DND-41 (cell line): ENCODE data around the gene SFSWAP.

Source experiments
- ATAC-seq: fragments of 200-7000 bp; cut with Tn5 transposase; 3 replicates; pipeline ENCODE4 v1.9.1; 2021; ENCODE audit warnings: low read depth; ENCODE audit not compliant: insufficient read depth
- DNase-seq: peaks from one replicate; pipeline ENCODE4 v3.0.0-alpha.2; 2020
- H2AFZ ChIP-seq: 2 replicates; pipeline ENCODE4 v1.6.0; 2012; ENCODE audit warnings: low read depth, low read length
- H3K27ac ChIP-seq: 2 replicates; pipeline ENCODE4 v1.5.1; 2012; ENCODE audit warnings: low read length, inconsistent platforms
- H3K27me3 ChIP-seq: fragments of 200-600 bp; sonication (generic); 2 replicates; pipeline ENCODE4 v1.6.0; 2012; ENCODE audit warnings: low read length, mild to moderate bottlenecking, inconsistent platforms; ENCODE audit not compliant: insufficient read depth, poor library complexity
- H3K36me3 ChIP-seq: 2 replicates; pipeline ENCODE4 v1.5.1; 2012; ENCODE audit warnings: low read length, inconsistent platforms; ENCODE audit not compliant: insufficient read depth
- H3K4me1 ChIP-seq: 2 replicates; pipeline ENCODE4 v1.5.1; 2012; ENCODE audit warnings: mild to moderate bottlenecking, low read length; ENCODE audit not compliant: insufficient read depth
- H3K4me2 ChIP-seq: 2 replicates; pipeline ENCODE4 v1.6.0; 2012; ENCODE audit warnings: mild to moderate bottlenecking, moderate library complexity, low read length, inconsistent platforms; ENCODE audit not compliant: insufficient read depth
- H3K4me3 ChIP-seq, 2 experiments: fragments of 200-600 bp in 1 of 2; shearing (Covaris generic) in 1 of 2; 2 replicates each; pipeline ENCODE4 v1.5.1; 2012 to 2016; ENCODE audit warnings: inconsistent platforms in 2 of 2, low read length in 2 of 2, mild to moderate bottlenecking in 2 of 2, low read depth in 1 of 2, moderate library complexity in 1 of 2
- H3K79me2 ChIP-seq: 2 replicates; pipeline ENCODE4 v1.6.0; 2012; ENCODE audit warnings: low read length, inconsistent platforms; ENCODE audit not compliant: insufficient read depth
- H3K9ac ChIP-seq: 2 replicates; pipeline ENCODE4 v1.6.0; 2012; ENCODE audit warnings: low read depth, mild to moderate bottlenecking, inconsistent platforms, low read length, moderate library complexity
- H3K9me3 ChIP-seq: 2 replicates; pipeline ENCODE4 v1.5.1; 2012; ENCODE audit warnings: low read length, moderate library complexity, mild to moderate bottlenecking, inconsistent platforms; ENCODE audit not compliant: insufficient read depth, severe bottlenecking
- H4K20me1 ChIP-seq: 2 replicates; pipeline ENCODE4 v1.6.0; 2012; ENCODE audit warnings: low read length; ENCODE audit not compliant: insufficient read depth
- CTCF ChIP-seq: IDR thresholded peaks from 2 replicates; pipeline ENCODE4 v1.5.1; 2012; ENCODE audit warnings: borderline replicate concordance, low read length, moderate library complexity, mild to moderate bottlenecking; ENCODE audit not compliant: poor library complexity, severe bottlenecking; ENCODE audit errors: extremely low read depth
- EZH2 ChIP-seq: IDR thresholded peaks from 3 replicates; pipeline ENCODE4 v1.6.1; 2012; ENCODE audit warnings: borderline replicate concordance, low read depth, mild to moderate bottlenecking, moderate library complexity, low read length, inconsistent platforms; ENCODE audit not compliant: severe bottlenecking

SFSWAP gene

GRCh38 chr12:131828671-131829355 is 117.9 kb downstream of the SFSWAP start:
- Histone ChIP-seq H3K9ac (no peak overlapping the region), H4K20me1 (no peaks in the 10 kb centered on the region; the same call in 1 of the 2 replicates), H2AFZ (no peak overlapping the region), H3K27ac (no peak overlapping the region), H3K27me3 (no peaks in the 10 kb centered on the region), H3K79me2 (no peaks in the 10 kb centered on the region), H3K9me3 (no peaks in the 10 kb centered on the region), H3K4me3 (no peak overlapping the region), H3K4me2 (no peak overlapping the region), H3K36me3 (no peaks in the 10 kb centered on the region), H3K4me1 (no peaks in the 10 kb centered on the region)
- DNase-seq (no peak), ATAC-seq (no peak)
- TF ChIP-seq EZH2 (no peak), CTCF (no peak)

- DNase-seq (no peak), ATAC-seq (no peak)
- Histone ChIP-seq H3K4me2 (no peak overlapping the region), H3K36me3 (no peaks in the 10 kb centered on the region), H3K79me2 (no peaks in the 10 kb centered on the region), H3K27me3 (no peaks in the 10 kb centered on the region), H2AFZ (no peak overlapping the region), H3K4me3 (no peak overlapping the region), H3K9ac (no peak overlapping the region), H3K27ac (no peak overlapping the region), H4K20me1 (no peaks in the 10 kb centered on the region; the same call in 1 of the 2 replicates), H3K4me1 (no peaks in the 10 kb centered on the region), H3K9me3 (no peaks in the 10 kb centered on the region)
- TF ChIP-seq EZH2 (no peak), CTCF (no peak)
Observed at GRCh38 chr12:131829356-131829747, 118.5 kb downstream of the SFSWAP start.

GRCh38 chr12:131829791-131830334 is 119.0 kb downstream of the SFSWAP start:
- Histone ChIP-seq H3K36me3 (no peaks in the 10 kb centered on the region), H2AFZ (no peak overlapping the region), H3K79me2 (no peaks in the 10 kb centered on the region), H3K4me2 (no peak overlapping the region), H3K27ac (no peak overlapping the region), H3K4me1 (no peaks in the 10 kb centered on the region), H3K27me3 (no peaks in the 10 kb centered on the region), H3K9ac (no peak overlapping the region), H4K20me1 (no peaks in the 10 kb centered on the region), H3K4me3 (no peak overlapping the region), H3K9me3 (no peaks in the 10 kb centered on the region)
- DNase-seq = no peak
- TF ChIP-seq CTCF (no peak), EZH2 (no peak)
- ATAC-seq = no peak
